SK-N-SH treated with all-trans-retinoic acid at 6 μM for 48 hours (cell line): ENCODE results near the gene NTSR1.
A peak's percentile ranks its signal among the peaks of the same experiment; 100 is the strongest.

ENCODE experiments used
- ATAC-seq: fragments of 200-7000 bp; cut with Tn5 transposase; 3 replicates; pipeline ENCODE4 v1.9.1; 2020; ENCODE audit warnings: mild to moderate bottlenecking, moderate library complexity
- ARNTL ChIP-seq: fragments of 450-650 bp; formaldehyde crosslinking; IDR thresholded peaks from 2 replicates; pipeline ENCODE4 v1.5.0; 2020; ENCODE audit warnings: low read depth, mild to moderate bottlenecking, moderate library complexity, borderline replicate concordance
- CSDC2 ChIP-seq: fragments of 250-450 bp; sonication (Bioruptor Pico); IDR thresholded peaks from 2 replicates; pipeline ENCODE4 v1.5.0; 2020; ENCODE audit warnings: mild to moderate bottlenecking, moderate library complexity
- ESRRG ChIP-seq: fragments of 250-450 bp; sonication (Bioruptor Pico); IDR thresholded peaks from 2 replicates; pipeline ENCODE4 v1.6.1; 2021; ENCODE audit warnings: mild to moderate bottlenecking
- ISL1 ChIP-seq: fragments of 250-450 bp; sonication (Bioruptor Pico); IDR thresholded peaks from 2 replicates; pipeline ENCODE4 v2.1.2; 2022; ENCODE audit warnings: mild to moderate bottlenecking, moderate library complexity
- OSR1 ChIP-seq: fragments of 250-450 bp; sonication (Bioruptor Pico); IDR thresholded peaks from 2 replicates; pipeline ENCODE4 v1.8.0; 2022; ENCODE audit warnings: moderate library complexity, mild to moderate bottlenecking, inconsistent platforms
- PPARA ChIP-seq: fragments of 250-450 bp; sonication (Bioruptor Pico); IDR thresholded peaks from 2 replicates; pipeline ENCODE4 v1.5.0; 2020; ENCODE audit warnings: mild to moderate bottlenecking, borderline replicate concordance
- RARB ChIP-seq: fragments of 250-450 bp; sonication (Bioruptor Pico); IDR thresholded peaks from 2 replicates; pipeline ENCODE4 v1.8.0; 2021; ENCODE audit warnings: mild to moderate bottlenecking, moderate library complexity
- SNAI2 ChIP-seq: fragments of 250-450 bp; sonication (Bioruptor Pico); IDR thresholded peaks from 2 replicates; pipeline ENCODE4 v1.5.0; 2020; ENCODE audit warnings: mild to moderate bottlenecking, moderate library complexity
- TCF4 ChIP-seq: fragments of 250-450 bp; sonication (Bioruptor Pico); IDR thresholded peaks from 2 replicates; pipeline ENCODE4 v1.8.0; 2021; ENCODE audit warnings: mild to moderate bottlenecking, moderate library complexity, borderline replicate concordance
- TOX ChIP-seq: fragments of 250-450 bp; sonication (Bioruptor Pico); IDR thresholded peaks from 2 replicates; pipeline ENCODE4 v1.8.0; 2021; ENCODE audit warnings: mild to moderate bottlenecking, moderate library complexity, borderline replicate concordance
- ZC3H10 ChIP-seq: fragments of 250-450 bp; sonication (Bioruptor Pico); IDR thresholded peaks from 2 replicates; pipeline ENCODE4 v1.5.1; 2021; ENCODE audit warnings: mild to moderate bottlenecking, moderate library complexity
- ZFP3 ChIP-seq: fragments of 250-450 bp; sonication (Bioruptor Pico); IDR thresholded peaks from 2 replicates; pipeline ENCODE4 v1.5.0; 2020; ENCODE audit warnings: mild to moderate bottlenecking, moderate library complexity
- ZFP30 ChIP-seq: fragments of 450-650 bp; formaldehyde crosslinking; IDR thresholded peaks from 2 replicates; pipeline ENCODE4 v1.5.0; 2022; ENCODE audit warnings: mild to moderate bottlenecking, moderate library complexity
- ZNF565 ChIP-seq: fragments of 450-650 bp; formaldehyde crosslinking; conservative IDR thresholded peaks from 2 replicates; pipeline ENCODE4 v1.5.0; 2020; ENCODE audit warnings: low read depth, mild to moderate bottlenecking, moderate library complexity
- ZNF8 ChIP-seq: fragments of 450-650 bp; formaldehyde crosslinking; IDR thresholded peaks from 2 replicates; pipeline ENCODE4 v1.5.0; 2020; ENCODE audit warnings: mild to moderate bottlenecking, moderate library complexity
- TF ChIP-seq, protein P1 (sequence below): fragments of 250-450 bp; sonication (Bioruptor Pico); IDR thresholded peaks from 2 replicates; pipeline ENCODE4 v1.8.0; 2020; ENCODE audit warnings: mild to moderate bottlenecking, moderate library complexity, borderline replicate concordance
- TF ChIP-seq, protein P2 (sequence below): fragments of 250-450 bp; sonication (Bioruptor Pico); IDR thresholded peaks from 2 replicates; pipeline ENCODE4 v1.5.0; 2020; ENCODE audit warnings: mild to moderate bottlenecking, moderate library complexity
- TF ChIP-seq, protein P3 (sequence below): fragments of 250-450 bp; sonication (Bioruptor Pico); IDR thresholded peaks from 2 replicates; pipeline ENCODE4 v1.5.1; 2020; ENCODE audit warnings: low read depth, mild to moderate bottlenecking, moderate library complexity
- TF ChIP-seq, protein P4 (sequence below): fragments of 250-450 bp; sonication (Bioruptor Pico); IDR thresholded peaks from 2 replicates; pipeline ENCODE4 v1.5.1; 2021; ENCODE audit warnings: mild to moderate bottlenecking, moderate library complexity

NTSR1 gene

DNA sequence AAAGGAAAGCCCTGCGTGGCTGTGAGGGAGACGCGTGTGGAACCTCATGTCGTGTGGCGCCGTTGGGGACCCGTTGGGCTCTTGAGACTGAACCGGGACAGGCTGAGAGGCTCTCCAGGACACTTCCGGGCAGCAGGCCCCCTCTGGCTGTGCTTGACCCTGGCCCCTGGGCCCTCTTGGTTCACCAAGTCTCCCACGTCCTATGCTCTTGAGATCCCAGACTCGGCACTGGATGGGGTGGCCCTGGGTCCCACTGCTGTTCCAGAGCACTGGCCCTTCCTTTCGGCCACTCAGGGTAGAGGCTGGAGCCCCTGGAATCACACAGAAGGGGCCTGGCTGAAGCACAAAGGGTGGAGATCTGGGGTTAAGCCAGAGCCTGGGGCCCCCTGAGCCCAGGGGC, 30.4 kb downstream of the NTSR1 start:
- TF ChIP-seq CSDC2 (CRISPR knock-in tag) = no peak
- no peak for TF ChIP-seq RARB (CRISPR knock-in tag)
- TF ChIP-seq, protein P1, sequence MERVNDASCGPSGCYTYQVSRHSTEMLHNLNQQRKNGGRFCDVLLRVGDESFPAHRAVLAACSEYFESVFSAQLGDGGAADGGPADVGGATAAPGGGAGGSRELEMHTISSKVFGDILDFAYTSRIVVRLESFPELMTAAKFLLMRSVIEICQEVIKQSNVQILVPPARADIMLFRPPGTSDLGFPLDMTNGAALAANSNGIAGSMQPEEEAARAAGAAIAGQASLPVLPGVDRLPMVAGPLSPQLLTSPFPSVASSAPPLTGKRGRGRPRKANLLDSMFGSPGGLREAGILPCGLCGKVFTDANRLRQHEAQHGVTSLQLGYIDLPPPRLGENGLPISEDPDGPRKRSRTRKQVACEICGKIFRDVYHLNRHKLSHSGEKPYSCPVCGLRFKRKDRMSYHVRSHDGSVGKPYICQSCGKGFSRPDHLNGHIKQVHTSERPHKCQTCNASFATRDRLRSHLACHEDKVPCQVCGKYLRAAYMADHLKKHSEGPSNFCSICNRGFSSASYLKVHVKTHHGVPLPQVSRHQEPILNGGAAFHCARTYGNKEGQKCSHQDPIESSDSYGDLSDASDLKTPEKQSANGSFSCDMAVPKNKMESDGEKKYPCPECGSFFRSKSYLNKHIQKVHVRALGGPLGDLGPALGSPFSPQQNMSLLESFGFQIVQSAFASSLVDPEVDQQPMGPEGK (CRISPR knock-in tag) = no peak
- TF ChIP-seq SNAI2 = no peak
- no peak for TF ChIP-seq ZFP30 (CRISPR knock-in tag)
- no peak for TF ChIP-seq ZFP3 (CRISPR knock-in tag)
- no peak for TF ChIP-seq ZNF8 (CRISPR knock-in tag)
- TF ChIP-seq ARNTL (CRISPR knock-in tag) = no peak
- TF ChIP-seq TCF4 (CRISPR knock-in tag) = no peak
- TF ChIP-seq, protein P2, sequence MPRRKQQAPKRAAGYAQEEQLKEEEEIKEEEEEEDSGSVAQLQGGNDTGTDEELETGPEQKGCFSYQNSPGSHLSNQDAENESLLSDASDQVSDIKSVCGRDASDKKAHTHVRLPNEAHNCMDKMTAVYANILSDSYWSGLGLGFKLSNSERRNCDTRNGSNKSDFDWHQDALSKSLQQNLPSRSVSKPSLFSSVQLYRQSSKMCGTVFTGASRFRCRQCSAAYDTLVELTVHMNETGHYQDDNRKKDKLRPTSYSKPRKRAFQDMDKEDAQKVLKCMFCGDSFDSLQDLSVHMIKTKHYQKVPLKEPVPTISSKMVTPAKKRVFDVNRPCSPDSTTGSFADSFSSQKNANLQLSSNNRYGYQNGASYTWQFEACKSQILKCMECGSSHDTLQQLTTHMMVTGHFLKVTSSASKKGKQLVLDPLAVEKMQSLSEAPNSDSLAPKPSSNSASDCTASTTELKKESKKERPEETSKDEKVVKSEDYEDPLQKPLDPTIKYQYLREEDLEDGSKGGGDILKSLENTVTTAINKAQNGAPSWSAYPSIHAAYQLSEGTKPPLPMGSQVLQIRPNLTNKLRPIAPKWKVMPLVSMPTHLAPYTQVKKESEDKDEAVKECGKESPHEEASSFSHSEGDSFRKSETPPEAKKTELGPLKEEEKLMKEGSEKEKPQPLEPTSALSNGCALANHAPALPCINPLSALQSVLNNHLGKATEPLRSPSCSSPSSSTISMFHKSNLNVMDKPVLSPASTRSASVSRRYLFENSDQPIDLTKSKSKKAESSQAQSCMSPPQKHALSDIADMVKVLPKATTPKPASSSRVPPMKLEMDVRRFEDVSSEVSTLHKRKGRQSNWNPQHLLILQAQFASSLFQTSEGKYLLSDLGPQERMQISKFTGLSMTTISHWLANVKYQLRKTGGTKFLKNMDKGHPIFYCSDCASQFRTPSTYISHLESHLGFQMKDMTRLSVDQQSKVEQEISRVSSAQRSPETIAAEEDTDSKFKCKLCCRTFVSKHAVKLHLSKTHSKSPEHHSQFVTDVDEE (CRISPR knock-in tag) = no peak
- TF ChIP-seq, all 23 proteins: peak for 0
- ATAC-seq = no peak

DNA sequence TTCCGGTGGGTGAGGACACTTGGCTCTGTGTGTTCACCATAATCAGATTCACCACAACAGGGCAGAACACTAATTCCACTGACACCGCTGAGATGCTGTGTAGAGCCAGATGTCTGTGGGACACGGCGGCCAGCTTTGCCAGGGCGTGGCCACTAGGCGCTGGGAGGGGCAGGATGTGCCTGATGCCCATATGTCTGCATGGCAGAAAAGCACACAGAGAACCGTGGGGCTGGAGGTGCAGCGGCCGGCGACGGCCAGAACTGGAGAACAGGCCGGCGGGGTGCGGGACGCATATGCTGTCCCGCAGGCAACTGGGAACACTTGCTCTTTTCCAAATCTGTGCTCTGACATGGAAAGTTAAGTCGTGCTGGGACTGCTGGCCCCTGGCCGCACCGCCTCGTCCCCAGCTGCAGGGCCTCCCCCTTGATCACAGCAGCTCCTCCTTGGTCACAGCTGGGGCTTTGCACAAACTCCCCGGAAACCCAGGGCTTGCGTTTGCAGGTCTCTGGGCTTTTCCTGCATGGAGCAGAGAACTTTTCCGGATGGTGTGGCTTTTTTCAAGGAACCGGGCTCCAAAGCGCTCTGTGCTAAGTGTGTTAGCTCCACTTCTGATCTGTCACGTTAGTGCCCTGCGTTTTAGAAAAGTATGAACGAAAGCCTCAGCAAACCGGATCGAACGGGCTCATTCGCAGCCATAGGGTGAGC, 31.1 kb downstream of the NTSR1 start:
- no peak for TF ChIP-seq ZFP3 (CRISPR knock-in tag)
- no peak for TF ChIP-seq ZC3H10 (CRISPR knock-in tag)
- peak; percentile 14 for ATAC-seq

DNA sequence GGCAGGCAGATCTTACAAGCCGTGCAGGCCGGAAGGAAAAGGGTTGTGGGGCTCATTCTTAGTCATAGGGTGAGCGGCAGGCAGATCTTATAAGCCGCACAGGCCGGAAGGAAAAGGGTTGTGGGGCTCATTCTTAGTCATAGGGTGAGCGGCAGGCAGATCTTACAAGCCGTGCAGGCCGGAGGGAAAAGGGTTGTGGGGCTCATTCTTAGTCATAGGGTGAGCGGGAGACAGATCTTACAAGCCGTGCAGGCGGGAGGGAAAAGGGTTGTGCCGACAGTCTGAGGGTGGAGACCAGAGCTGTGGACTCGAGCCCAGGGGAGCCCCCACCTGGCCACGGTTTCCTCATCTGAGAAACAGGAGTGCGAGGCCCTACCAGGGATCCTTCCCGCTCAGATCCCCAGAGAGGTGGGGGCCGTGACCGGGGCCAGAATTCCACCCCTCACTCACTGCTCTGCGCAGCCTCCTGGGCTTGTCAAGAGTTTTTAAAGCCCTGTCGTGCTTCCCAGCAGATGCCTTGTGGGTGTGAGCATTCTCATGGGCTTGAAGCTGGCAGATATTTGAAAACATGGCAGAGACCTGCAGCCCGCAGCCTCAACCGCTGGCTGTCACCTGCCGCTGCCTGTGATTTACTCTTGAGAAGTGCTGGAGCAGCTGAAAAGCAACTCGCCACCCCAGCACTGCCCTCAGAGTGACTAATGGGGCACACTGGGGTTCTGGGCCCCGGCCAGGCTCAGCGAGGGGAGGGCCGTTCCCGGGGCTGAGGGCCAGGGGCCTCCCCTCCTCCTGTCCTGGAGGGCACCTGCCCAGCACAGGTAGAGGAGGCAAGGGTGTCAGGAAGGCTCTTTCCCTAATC, 31.9 kb downstream of the NTSR1 start:
- no peak for TF ChIP-seq ISL1
- TF ChIP-seq RARB (CRISPR knock-in tag) = no peak
- no peak for TF ChIP-seq ZNF8 (CRISPR knock-in tag)
- no peak for TF ChIP-seq ZFP30 (CRISPR knock-in tag)
- no peak for TF ChIP-seq TCF4 (CRISPR knock-in tag)
- no peak for TF ChIP-seq CSDC2 (CRISPR knock-in tag)
- TF ChIP-seq ZNF565 = no peak
- TF ChIP-seq ZC3H10 (CRISPR knock-in tag) = no peak
- TF ChIP-seq SNAI2 = no peak
- TF ChIP-seq TOX = no peak
- TF ChIP-seq, protein P2 (CRISPR knock-in tag) = no peak
- TF ChIP-seq ARNTL (CRISPR knock-in tag) = no peak
- TF ChIP-seq ZFP3 (CRISPR knock-in tag) = no peak
- peak; percentile 83 for ATAC-seq

DNA sequence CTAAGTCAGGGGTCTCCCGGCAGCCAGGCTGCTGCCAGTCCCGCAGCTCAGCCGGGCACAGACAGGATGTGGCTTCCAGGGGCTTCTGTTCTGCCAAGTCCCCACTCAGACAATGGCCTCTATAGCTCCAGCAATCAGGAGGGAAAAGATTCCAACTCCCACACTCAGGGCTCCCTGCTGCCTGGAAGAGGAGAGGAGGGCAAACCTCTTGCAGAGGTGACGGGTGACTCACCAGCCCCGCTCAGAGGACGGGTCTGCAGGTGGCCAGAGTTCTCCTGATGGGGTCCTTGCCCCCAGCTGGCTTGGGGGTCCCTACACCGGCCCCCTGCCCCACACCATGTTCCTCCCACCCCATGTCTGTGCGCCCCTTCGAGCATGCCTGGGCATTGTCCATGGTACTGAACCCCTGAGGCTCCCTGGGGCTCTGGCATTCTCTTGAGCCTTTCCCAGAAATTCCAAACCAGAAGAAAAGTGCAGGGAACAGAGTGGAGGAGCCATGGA, 32.6 kb downstream of the NTSR1 start:
- ATAC-seq = peak; percentile 35
- TF ChIP-seq PPARA (no peak), ESRRG (CRISPR knock-in tag) (no peak), OSR1 (CRISPR knock-in tag) (no peak), ZFP30 (CRISPR knock-in tag) (no peak), ZFP3 (CRISPR knock-in tag) (no peak), ZNF8 (CRISPR knock-in tag) (no peak), SNAI2 (no peak), ZNF565 (no peak), TOX (no peak), RARB (CRISPR knock-in tag) (no peak)
- TF ChIP-seq, protein P3, sequence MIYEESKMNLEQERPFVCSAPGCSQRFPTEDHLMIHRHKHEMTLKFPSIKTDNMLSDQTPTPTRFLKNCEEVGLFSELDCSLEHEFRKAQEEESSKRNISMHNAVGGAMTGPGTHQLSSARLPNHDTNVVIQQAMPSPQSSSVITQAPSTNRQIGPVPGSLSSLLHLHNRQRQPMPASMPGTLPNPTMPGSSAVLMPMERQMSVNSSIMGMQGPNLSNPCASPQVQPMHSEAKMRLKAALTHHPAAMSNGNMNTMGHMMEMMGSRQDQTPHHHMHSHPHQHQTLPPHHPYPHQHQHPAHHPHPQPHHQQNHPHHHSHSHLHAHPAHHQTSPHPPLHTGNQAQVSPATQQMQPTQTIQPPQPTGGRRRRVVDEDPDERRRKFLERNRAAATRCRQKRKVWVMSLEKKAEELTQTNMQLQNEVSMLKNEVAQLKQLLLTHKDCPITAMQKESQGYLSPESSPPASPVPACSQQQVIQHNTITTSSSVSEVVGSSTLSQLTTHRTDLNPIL (CRISPR knock-in tag) = no peak
- TF ChIP-seq, protein P2 (CRISPR knock-in tag) = no peak
- TF ChIP-seq, protein P4, sequence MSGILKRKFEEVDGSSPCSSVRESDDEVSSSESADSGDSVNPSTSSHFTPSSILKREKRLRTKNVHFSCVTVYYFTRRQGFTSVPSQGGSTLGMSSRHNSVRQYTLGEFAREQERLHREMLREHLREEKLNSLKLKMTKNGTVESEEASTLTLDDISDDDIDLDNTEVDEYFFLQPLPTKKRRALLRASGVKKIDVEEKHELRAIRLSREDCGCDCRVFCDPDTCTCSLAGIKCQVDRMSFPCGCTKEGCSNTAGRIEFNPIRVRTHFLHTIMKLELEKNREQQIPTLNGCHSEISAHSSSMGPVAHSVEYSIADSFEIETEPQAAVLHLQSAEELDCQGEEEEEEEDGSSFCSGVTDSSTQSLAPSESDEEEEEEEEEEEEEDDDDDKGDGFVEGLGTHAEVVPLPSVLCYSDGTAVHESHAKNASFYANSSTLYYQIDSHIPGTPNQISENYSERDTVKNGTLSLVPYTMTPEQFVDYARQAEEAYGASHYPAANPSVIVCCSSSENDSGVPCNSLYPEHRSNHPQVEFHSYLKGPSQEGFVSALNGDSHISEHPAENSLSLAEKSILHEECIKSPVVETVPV (CRISPR knock-in tag) = no peak
